HL-60 (cell line): ENCODE results near the gene SDR42E2.

Experiments used
- CTCF ChIP-seq: IDR thresholded peaks from one replicate; pipeline ENCODE4 v1.5.1; 2011; ENCODE audit warnings: low read length, control low read depth, inconsistent platforms; ENCODE audit not compliant: insufficient read depth
- GABPA ChIP-seq: IDR thresholded peaks from 2 replicates; pipeline ENCODE4 v1.6.1; 2012; ENCODE audit warnings: low read depth
- POLR2AphosphoS5 ChIP-seq: IDR thresholded peaks from 2 replicates; pipeline ENCODE4 v1.6.1; 2012; ENCODE audit warnings: low read depth
- REST ChIP-seq: IDR thresholded peaks from 2 replicates; pipeline ENCODE4 v1.6.1; 2012; ENCODE audit warnings: low read depth; ENCODE audit not compliant: insufficient replicate concordance
- SPI1 ChIP-seq: IDR thresholded peaks from 2 replicates; pipeline ENCODE4 v1.6.1; 2012; ENCODE audit warnings: low read depth, mild to moderate bottlenecking, borderline replicate concordance

- no peak for TF ChIP-seq CTCF
- no peak for TF ChIP-seq REST
- TF ChIP-seq POLR2AphosphoS5, result no peak
- no peak for TF ChIP-seq GABPA
- TF ChIP-seq SPI1, result no peak
Measured at GRCh38 chr16:22171953-22172352, 9.6 kb downstream of the SDR42E2 start.
